Activated CD4-positive, alpha-beta memory T cell treated with anti-CD3 and anti-CD28 coated beads for 36 hours (primary cell): ENCODE data around the gene SLC25A18. TPM values are rescaled to one million over a fixed set of nuclear protein-coding genes. Genes with fewer than 3 reads are reported as not detected.
"Not testable (repeated sequence)": the region's sequence is repeated elsewhere in the genome, so short reads cannot be mapped to it uniquely, and the experiment has no call there.

Source experiments
- CTCF ChIA-PET: fragments of 350-600 bp; sonication (Branson Sonifier 250); formaldehyde crosslinking; loops from one replicate; lab custom pipeline; 2021; ENCODE audit warnings: antibody characterized with exemption, inconsistent platforms; lab: Charles Lee
- POLR2A ChIA-PET: fragments of 350-600 bp; sonication (Branson Sonifier 250); formaldehyde crosslinking; loops from one replicate; lab custom pipeline; 2021; ENCODE audit warnings: antibody characterized with exemption; lab: Charles Lee
- DNase-seq: peaks from one replicate; pipeline ENCODE4 v3.0.0-alpha.2; 2020
- H3K27ac Mint-ChIP-seq: one replicate; pipeline ENCODE4 v1.8.0; 2021; ENCODE audit warnings: mixed read lengths
- H3K27me3 Mint-ChIP-seq: one replicate; pipeline ENCODE4 v1.8.0; 2021; ENCODE audit warnings: mixed read lengths
- H3K36me3 Mint-ChIP-seq: one replicate; pipeline ENCODE4 v1.8.0; 2021; ENCODE audit warnings: mixed read lengths
- H3K4me1 Mint-ChIP-seq: one replicate; pipeline ENCODE4 v1.8.0; 2021; ENCODE audit warnings: low read depth, mixed read lengths
- H3K4me3 Mint-ChIP-seq: one replicate; pipeline ENCODE4 v1.8.0; 2021; ENCODE audit warnings: mild to moderate bottlenecking, mixed read lengths
- H3K9me3 Mint-ChIP-seq: one replicate; pipeline ENCODE4 v1.8.0; 2021; ENCODE audit warnings: mixed read lengths
- intact Hi-C: fragments of 100-400 bp; cut with micrococcal nuclease; formaldehyde crosslinking; loops from one replicate; pipeline ENCODE4 v1.15.1; 2023
- total RNA-seq, 2 experiments: library from RNA; stranded (reverse); gene quantifications; one replicate each; pipeline ENCODE4 v1.2.3, GENCODE V29; 2021

SLC25A18 gene, protein sequence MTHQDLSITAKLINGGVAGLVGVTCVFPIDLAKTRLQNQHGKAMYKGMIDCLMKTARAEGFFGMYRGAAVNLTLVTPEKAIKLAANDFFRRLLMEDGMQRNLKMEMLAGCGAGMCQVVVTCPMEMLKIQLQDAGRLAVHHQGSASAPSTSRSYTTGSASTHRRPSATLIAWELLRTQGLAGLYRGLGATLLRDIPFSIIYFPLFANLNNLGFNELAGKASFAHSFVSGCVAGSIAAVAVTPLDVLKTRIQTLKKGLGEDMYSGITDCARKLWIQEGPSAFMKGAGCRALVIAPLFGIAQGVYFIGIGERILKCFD
- not detected for total RNA-seq

DNA sequence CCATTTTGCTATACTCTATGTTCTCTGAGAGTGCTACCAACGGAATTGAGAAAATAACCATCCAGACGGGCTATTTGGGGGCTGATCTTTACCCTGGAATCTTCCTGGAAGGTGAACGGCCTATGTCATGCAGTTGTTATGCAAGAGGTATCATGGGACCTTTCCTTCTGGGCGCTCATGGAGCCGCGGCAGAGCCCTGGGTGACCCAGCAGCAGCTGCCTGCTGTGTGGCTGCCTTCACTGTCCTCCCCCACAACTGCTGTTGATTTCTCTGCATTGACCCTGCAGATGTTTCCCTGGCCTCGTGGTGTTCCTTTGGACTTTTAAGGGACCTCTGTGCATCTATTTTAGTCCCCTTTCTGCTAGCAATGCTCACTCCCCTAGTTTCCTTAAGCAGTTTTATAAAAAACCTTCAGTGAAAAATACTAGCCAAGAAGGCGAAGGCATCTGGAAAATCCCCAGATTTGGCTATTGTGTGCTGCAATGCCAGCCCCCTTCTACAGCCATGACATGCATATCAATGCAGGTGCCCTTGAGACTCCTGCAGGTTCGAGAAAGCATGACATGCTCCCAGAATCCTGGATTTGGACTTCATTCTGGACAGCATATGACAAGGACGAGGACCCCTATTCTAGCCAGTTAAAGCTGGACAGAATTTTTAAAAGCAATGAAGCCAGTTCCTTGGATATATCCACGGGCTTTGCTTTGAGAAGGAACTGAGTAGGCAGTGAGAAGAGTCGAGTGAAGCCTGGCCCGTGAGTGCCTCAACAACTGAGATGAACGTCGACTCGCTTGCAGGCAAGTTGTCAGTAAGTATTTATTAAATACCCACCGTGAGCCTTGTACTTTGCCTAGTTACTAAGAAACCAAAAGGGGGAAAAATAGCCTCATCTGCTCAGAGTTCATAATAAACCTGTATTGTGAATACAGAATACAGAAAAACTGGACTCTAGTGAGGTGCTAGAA, at the start of gene SLC25A18:
Gene SLC25A18, plus strand, starts transcription at position 593 of the 965 bp plus-strand sequence. CDS start 16,447 bp downstream, outside the sequence.
- no peak within 1 kb of the TSS for H3K4me3 Mint-ChIP-seq
- POLR2A ChIA-PET = no interaction called here
- intact Hi-C loops = no loop called here

DNA sequence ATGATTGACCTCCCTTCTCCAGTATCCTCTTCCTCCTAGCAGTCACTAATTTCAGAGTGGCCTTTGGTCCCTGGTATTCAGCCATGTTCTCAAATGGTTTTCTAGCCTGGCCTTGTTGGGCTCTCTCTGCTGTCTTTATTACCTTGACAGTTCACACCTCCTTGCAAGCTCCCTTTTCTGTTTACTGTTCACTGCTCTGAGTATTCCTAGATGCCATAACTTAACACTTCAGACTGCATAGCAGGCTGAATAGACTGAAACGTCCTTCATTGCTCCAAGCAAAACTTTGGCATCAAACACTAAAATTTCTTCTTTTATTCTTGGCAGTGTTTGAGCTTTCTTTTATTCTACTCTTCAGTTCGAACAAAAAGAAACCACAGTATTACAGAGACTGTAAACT, 49.7 kb upstream of the SLC25A18 start:
- DNase-seq = no peak
- H3K4me1 Mint-ChIP-seq = no peaks in the 10 kb centered on the region
- no peaks in the 10 kb centered on the region for H3K36me3 Mint-ChIP-seq
- CTCF ChIA-PET = no interaction called here
- H3K4me3 Mint-ChIP-seq = no peak overlapping the region
- POLR2A ChIA-PET = no interaction called here
- intact Hi-C loops = no loop called here
- peaks cover 8% of the 10 kb centered on the region for H3K27me3 Mint-ChIP-seq
- H3K27ac Mint-ChIP-seq = no peak overlapping the region
- H3K9me3 Mint-ChIP-seq = no peaks in the 10 kb centered on the region

More for the DNA sequence above, at the start of gene SLC25A18:
- DNase-seq = no peak
- no peaks in the 10 kb centered on the region for H3K36me3 Mint-ChIP-seq
- H3K27me3 Mint-ChIP-seq = peaks cover 2% of the 10 kb centered on the region
- no peaks in the 10 kb centered on the region for H3K9me3 Mint-ChIP-seq
- H3K4me1 Mint-ChIP-seq = no peaks in the 10 kb centered on the region
- H3K27ac Mint-ChIP-seq = no peak within 1 kb of the TSS
- CTCF ChIA-PET = no interaction called here

DNA sequence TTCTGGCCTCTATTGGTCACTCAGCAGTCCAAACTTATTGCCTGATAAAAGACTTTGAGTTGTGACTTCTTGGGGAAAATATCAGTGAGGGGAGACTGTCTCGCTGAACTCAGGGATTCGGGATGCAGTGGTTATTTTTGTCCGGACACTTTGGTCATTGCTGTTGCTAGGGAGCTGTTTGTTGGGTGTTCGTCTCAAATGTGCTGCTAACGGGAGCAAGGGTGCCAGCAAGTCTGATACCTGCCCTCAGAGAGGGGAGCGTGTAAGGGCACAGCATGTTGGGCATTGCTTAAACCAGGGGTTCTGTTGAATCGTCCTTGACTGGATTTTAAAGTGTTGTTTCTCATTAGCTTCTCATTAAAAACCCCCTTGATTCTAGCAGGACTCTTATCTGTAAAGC, 49.2 kb upstream of the SLC25A18 start:
- Mint-ChIP-seq H3K9me3 (no peaks in the 10 kb centered on the region), H3K36me3 (no peaks in the 10 kb centered on the region), H3K27me3 (peaks cover 8% of the 10 kb centered on the region), H3K4me1 (no peaks in the 10 kb centered on the region), H3K27ac (no peak overlapping the region), H3K4me3 (no peak overlapping the region)
- ChIA-PET CTCF (no interaction called here), POLR2A (no interaction called here)
- intact Hi-C loops = no loop called here
- no peak for DNase-seq

DNA sequence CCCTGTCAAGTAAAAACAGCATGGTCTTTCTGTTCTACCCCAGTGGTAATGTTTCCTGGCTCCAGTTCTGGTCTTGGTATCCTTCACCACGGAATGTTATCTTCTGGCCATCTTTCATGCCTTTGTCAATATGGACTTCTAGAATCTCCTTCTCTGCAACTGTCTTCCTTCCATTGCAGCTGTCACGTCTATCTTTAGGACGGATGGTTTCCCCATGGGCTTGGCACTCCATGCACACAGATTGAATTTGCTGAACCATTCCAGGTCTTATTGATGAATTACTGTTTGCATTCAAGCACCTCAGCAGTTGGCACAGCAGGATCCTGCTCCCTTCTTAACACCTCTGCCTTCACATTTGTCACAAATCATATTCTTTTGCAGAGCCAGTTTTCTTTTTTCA, 44.9 kb upstream of the SLC25A18 start:
- ChIA-PET CTCF (interaction anchor here (1.5 kb wide), 1 partner anchor 17 kb away, joined by 3 read pairs; no protein-coding TSS in a partner anchor), POLR2A (no interaction called here)
- intact Hi-C loops = no loop called here
- Mint-ChIP-seq H3K27me3 (peaks cover 5% of the 10 kb centered on the region), H3K36me3 (no peaks in the 10 kb centered on the region), H3K4me3 (no peak overlapping the region), H3K27ac (no peak overlapping the region), H3K9me3 (no peaks in the 10 kb centered on the region), H3K4me1 (no peaks in the 10 kb centered on the region)
- DNase-seq = no peak

DNA sequence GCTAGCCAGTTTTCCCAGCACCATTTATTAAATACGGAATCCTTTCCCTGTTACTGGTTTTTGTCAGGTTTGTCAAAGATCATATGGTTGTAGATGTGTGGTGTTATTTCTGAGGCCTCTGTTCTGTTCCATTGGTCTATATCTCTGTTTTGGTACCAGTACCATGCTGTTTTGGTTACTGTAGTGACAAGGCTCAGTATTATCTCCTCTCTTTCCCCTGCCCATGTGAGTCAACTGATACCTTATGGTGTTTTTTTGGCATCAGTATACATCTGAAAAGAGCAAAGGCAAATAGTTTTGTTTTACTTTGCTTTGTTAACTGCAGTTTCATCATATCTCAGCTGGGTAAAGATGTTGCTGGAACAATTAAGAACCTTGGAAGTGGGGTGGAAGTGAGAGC, 41.3 kb upstream of the SLC25A18 start:
- H3K9me3 Mint-ChIP-seq, H3K4me1 Mint-ChIP-seq, H3K27ac Mint-ChIP-seq, H3K27me3 Mint-ChIP-seq, H3K4me3 Mint-ChIP-seq, CTCF ChIA-PET, DNase-seq, intact Hi-C loops, POLR2A ChIA-PET, H3K36me3 Mint-ChIP-seq: not testable (repeated sequence)

DNA sequence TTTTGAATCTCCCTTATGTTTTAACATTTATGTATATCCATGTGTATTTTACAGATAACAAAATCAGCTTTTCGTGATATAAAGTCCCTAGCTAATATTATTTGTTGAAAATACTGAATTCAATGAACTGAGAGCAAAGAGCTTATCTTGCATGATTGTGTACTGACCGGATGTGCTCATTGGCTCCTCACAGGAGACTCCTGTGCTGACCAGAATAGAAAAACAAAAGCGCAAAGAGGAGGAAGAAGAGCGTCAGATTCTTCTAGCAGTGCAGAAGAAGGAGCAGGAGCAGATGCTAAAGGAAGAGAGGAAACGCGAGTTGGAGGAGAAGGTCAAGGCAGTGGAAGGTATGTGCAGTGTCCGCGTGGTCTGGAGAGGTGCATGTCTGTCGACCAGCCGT, 39.4 kb upstream of the SLC25A18 start:
- no peak for DNase-seq
- H3K27ac Mint-ChIP-seq = no peak overlapping the region
- peaks cover 17% of the 10 kb centered on the region for H3K27me3 Mint-ChIP-seq
- intact Hi-C loops = no loop called here
- no peak overlapping the region for H3K4me3 Mint-ChIP-seq
- no peaks in the 10 kb centered on the region for H3K9me3 Mint-ChIP-seq
- H3K36me3 Mint-ChIP-seq = no peaks in the 10 kb centered on the region
- ChIA-PET CTCF (interaction anchor here (1.0 kb wide), 1 partner anchor 352 kb away, joined by 3 read pairs; no protein-coding TSS in a partner anchor), POLR2A (no interaction called here)
- H3K4me1 Mint-ChIP-seq = no peaks in the 10 kb centered on the region

DNA sequence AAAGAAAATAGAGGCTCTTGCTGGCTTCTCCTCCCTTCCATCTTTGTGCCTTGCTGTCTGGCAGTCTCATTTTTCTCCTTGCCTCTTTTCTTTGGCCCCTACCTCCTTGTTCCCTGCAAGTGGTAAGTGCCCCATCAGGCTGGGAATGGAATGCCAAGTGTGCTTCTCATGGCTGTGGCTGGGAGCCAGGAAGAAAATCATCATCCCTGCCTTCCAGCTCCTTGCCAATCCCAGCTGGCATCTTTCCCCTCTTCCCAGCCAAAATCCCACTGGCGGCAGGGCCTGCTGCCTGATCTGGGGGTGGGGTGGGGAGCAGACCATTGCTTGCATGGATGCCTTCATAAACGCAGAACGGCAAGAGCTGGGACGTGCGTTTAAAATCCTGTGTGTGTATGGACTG, 27.0 kb upstream of the SLC25A18 start:
- no peak for DNase-seq
- H3K4me1 Mint-ChIP-seq = no peaks in the 10 kb centered on the region
- ChIA-PET CTCF (no interaction called here), POLR2A (no interaction called here)
- no peaks in the 10 kb centered on the region for H3K36me3 Mint-ChIP-seq
- H3K4me3 Mint-ChIP-seq = no peak overlapping the region
- intact Hi-C loops = no loop called here
- H3K27me3 Mint-ChIP-seq = no peaks in the 10 kb centered on the region
- no peak overlapping the region for H3K27ac Mint-ChIP-seq
- no peaks in the 10 kb centered on the region for H3K9me3 Mint-ChIP-seq

DNA sequence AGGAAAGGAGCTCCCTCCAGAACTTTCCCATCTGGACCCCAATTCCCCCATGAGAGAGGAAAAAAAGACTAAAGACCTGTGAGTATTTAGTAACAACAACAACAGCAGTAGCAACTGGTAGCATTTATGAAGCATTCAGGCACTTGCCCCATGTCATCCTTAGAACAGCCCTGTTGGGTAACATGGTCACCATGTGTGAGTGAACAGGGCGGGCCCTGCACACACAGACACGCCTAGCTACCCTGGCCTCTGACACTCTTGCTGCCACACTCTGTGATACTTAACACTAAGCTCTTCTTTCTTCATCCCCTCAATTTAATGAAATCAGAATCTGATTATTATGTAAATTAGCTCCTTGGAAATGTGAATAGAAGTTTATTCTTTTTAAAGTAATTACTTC, 26.1 kb upstream of the SLC25A18 start:
- CTCF ChIA-PET = no interaction called here
- Mint-ChIP-seq H3K4me3 (no peak overlapping the region), H3K36me3 (no peaks in the 10 kb centered on the region), H3K4me1 (no peaks in the 10 kb centered on the region), H3K27me3 (no peaks in the 10 kb centered on the region), H3K9me3 (no peaks in the 10 kb centered on the region), H3K27ac (no peak overlapping the region)
- DNase-seq = no peak
- POLR2A ChIA-PET = no interaction called here
- intact Hi-C loops = no loop called here

DNA sequence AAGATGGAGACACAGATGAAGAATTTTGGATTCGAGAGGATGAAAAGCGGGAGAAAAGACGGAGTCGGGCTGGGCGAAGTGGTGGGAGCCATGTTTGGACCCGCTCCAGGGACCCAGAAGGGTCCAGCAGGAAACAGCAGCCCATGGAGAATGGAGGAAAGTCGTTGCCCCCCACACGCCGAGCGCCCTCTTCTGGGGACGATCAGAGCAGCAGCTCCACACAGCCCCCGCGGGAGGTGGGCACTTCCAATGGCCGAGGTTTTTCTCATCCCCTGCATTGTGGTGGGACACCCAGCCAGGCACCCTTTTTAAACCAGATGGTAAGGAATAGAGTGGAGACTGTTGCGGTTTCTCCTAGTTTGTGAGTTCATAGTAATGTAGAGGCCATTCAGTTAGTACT, 22.8 kb upstream of the SLC25A18 start:
- Mint-ChIP-seq H3K4me3 (no peak overlapping the region), H3K27ac (no peak overlapping the region), H3K27me3 (peaks cover 3% of the 10 kb centered on the region), H3K4me1 (no peaks in the 10 kb centered on the region), H3K36me3 (no peaks in the 10 kb centered on the region), H3K9me3 (no peaks in the 10 kb centered on the region)
- POLR2A ChIA-PET = no interaction called here
- intact Hi-C loops = no loop called here
- CTCF ChIA-PET = no interaction called here
- no peak for DNase-seq

DNA sequence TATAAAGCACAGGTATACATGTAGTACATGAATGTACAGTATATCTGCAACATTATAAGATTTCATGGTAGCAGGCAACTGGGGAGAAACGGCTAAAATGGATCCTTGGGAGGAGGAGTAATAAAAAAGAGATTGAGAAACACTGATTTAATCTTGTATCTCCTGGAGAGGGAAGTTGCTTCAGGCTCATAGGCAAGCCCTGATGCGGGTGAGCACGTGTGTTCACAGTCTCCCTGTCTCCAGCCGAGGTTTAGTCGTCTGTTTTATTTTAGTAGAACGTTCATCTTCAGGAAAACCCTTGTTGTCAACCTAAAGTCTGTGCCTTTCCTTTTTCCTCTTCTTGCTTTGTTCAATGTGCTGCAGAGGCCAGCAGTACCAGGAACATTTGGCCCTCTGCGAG, 21.8 kb upstream of the SLC25A18 start:
- no peaks in the 10 kb centered on the region for H3K9me3 Mint-ChIP-seq
- H3K36me3 Mint-ChIP-seq = no peaks in the 10 kb centered on the region
- ChIA-PET CTCF (no interaction called here), POLR2A (no interaction called here)
- H3K4me3 Mint-ChIP-seq = no peak overlapping the region
- no peaks in the 10 kb centered on the region for H3K4me1 Mint-ChIP-seq
- no peak overlapping the region for H3K27ac Mint-ChIP-seq
- intact Hi-C loops = no loop called here
- peaks cover 3% of the 10 kb centered on the region for H3K27me3 Mint-ChIP-seq
- DNase-seq = no peak

DNA sequence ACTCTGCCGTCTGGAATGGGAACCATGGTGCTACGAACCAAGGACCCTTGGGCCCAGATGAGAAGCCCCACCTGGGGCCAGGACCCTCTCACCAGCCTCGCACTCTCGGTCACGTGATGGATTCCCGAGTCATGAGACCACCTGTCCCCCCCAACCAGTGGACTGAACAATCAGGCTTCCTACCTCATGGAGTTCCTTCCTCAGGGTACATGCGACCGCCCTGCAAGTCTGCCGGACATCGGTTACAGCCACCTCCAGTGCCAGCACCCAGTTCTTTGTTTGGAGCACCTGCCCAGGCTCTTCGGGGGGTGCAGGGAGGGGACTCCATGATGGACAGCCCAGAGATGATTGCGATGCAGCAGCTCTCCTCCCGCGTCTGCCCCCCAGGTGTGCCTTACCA, 20.8 kb upstream of the SLC25A18 start:
- intact Hi-C loops = no loop called here
- no peaks in the 10 kb centered on the region for H3K4me1 Mint-ChIP-seq
- DNase-seq = no peak
- no peak overlapping the region for H3K27ac Mint-ChIP-seq
- H3K4me3 Mint-ChIP-seq = no peak overlapping the region
- POLR2A ChIA-PET = no interaction called here
- peaks cover 3% of the 10 kb centered on the region for H3K27me3 Mint-ChIP-seq
- H3K9me3 Mint-ChIP-seq = no peaks in the 10 kb centered on the region
- CTCF ChIA-PET = no interaction called here
- H3K36me3 Mint-ChIP-seq = no peaks in the 10 kb centered on the region

DNA sequence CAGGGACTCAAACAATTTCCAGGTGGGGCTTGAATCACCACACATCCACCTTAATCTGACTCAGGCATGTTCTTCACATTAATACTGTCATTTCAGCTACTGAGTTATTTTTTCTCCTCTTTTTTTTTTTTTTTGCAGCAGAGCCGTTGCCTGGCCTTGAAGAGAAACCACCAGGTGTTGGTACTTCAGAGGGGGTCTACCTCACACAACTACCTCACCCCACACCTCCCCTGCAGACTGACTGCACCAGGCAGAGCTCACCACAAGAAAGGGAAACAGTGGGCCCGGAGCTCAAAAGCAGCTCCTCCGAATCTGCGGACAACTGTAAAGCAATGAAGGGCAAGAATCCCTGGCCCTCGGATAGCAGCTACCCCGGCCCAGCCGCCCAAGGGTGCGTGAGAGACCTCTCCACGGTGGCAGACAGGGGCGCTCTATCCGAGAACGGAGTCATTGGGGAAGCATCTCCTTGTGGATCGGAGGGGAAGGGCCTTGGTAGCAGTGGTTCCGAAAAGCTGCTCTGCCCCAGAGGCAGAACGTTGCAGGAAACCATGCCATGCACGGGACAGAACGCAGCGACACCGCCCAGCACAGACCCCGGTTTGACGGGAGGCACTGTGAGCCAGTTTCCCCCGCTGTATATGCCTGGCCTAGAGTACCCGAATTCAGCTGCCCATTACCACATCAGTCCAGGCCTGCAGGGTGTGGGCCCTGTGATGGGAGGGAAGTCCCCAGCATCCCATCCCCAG, 15.1 kb upstream of the SLC25A18 start:
- no peak overlapping the region for H3K27ac Mint-ChIP-seq
- H3K4me1 Mint-ChIP-seq = no peaks in the 10 kb centered on the region
- no peak for DNase-seq
- POLR2A ChIA-PET = no interaction called here
- no peaks in the 10 kb centered on the region for H3K36me3 Mint-ChIP-seq
- intact Hi-C loops = no loop called here
- H3K4me3 Mint-ChIP-seq = no peak overlapping the region
- CTCF ChIA-PET = interaction anchor here (0.6 kb wide), 1 partner anchor 57 kb away, joined by 5 read pairs; no protein-coding TSS in a partner anchor
- H3K9me3 Mint-ChIP-seq = no peaks in the 10 kb centered on the region
- peaks cover 2% of the 10 kb centered on the region for H3K27me3 Mint-ChIP-seq
